ENCODE results near the gene KHNYN.
"Not testable (repeated sequence)": the region's sequence is repeated elsewhere in the genome, so short reads cannot be mapped to it uniquely, and the experiment has no call there.

Gene KHNYN

GRCh38 chr14:24429395-24430142, at the start of gene KHNYN, which contains the start of gene CBLN3:
Gene KHNYN, plus strand, starts transcription at chr14:24429954. Its CDS starts 777 bp downstream, at chr14:24430731.
Gene CBLN3, minus strand, starts transcription at chr14:24429668. Its CDS starts 614 bp downstream, at chr14:24429054.
- no peak for FAIRE-seq

GRCh38 chr14:24381363-24382063, 48.2 kb upstream of the KHNYN start:
- no peak for FAIRE-seq

GRCh38 chr14:24382064-24382371, 47.7 kb upstream of the KHNYN start:
- FAIRE-seq: no peak

GRCh38 chr14:24384169-24384568, 45.6 kb upstream of the KHNYN start:
- no peak for FAIRE-seq

GRCh38 chr14:24385524-24385923, 44.2 kb upstream of the KHNYN start:
- FAIRE-seq: no peak

GRCh38 chr14:24387009-24387345, 42.8 kb upstream of the KHNYN start:
- no peak for FAIRE-seq

GRCh38 chr14:24387579-24387978, 42.2 kb upstream of the KHNYN start:
- FAIRE-seq: not testable (repeated sequence)

GRCh38 chr14:24388474-24389179, 41.1 kb upstream of the KHNYN start:
- FAIRE-seq: no peak

- FAIRE-seq: no peak
Observed at GRCh38 chr14:24389226-24389848, 40.4 kb upstream of the KHNYN start.

- no peak for FAIRE-seq
Observed at GRCh38 chr14:24390701-24391468, 38.9 kb upstream of the KHNYN start.

GRCh38 chr14:24392325-24393091, 37.2 kb upstream of the KHNYN start:
- no peak for FAIRE-seq

- FAIRE-seq: no peak
Observed at GRCh38 chr14:24394275-24394674, 35.5 kb upstream of the KHNYN start.

GRCh38 chr14:24395609-24396582, 33.9 kb upstream of the KHNYN start:
- no peak for FAIRE-seq

- no peak for FAIRE-seq
Observed at GRCh38 chr14:24397639-24398292, 32.0 kb upstream of the KHNYN start.

GRCh38 chr14:24398293-24398652, 31.5 kb upstream of the KHNYN start:
- FAIRE-seq: no peak

- no peak for FAIRE-seq
Observed at GRCh38 chr14:24398653-24399446, 30.9 kb upstream of the KHNYN start, which contains the start of gene NYNRIN. Gene NYNRIN, plus strand, starts transcription at chr14:24399003. Its CDS starts 244 bp downstream, at chr14:24399247.

GRCh38 chr14:24399447-24399822, 30.3 kb upstream of the KHNYN start:
- FAIRE-seq: no peak

- FAIRE-seq: no peak
Observed at GRCh38 chr14:24399999-24400718, 29.6 kb upstream of the KHNYN start.

Measured in islet of Langerhans (tissue), 1 donor.